HL-60 (cell line): ENCODE measurements around the gene ARSJ.

Experiments used
- DNase-seq, 2 experiments: peaks; one replicate each; pipeline ENCODE4 v3.0.0-alpha.2; 2010 to 2020; ENCODE audit warnings: low read depth in 1 of 2, low spot score in 1 of 2
- H3K27ac ChIP-seq: fragments of 250-450 bp; sonication (Bioruptor Pico); replicated peaks from 2 replicates; pipeline ENCODE4 v1.5.1; 2020; ENCODE audit warnings: mild to moderate bottlenecking, moderate library complexity
- H3K27me3 ChIP-seq: fragments of 250-450 bp; sonication (Bioruptor Pico); 2 replicates; pipeline ENCODE4 v1.5.1; 2021; ENCODE audit warnings: mild to moderate bottlenecking, moderate library complexity; ENCODE audit not compliant: insufficient read depth, poor library complexity, severe bottlenecking
- H3K4me3 ChIP-seq: replicated peaks from 2 replicates; pipeline ENCODE4 v1.5.1; 2011; ENCODE audit warnings: mild to moderate bottlenecking, control low read depth, low read length; ENCODE audit not compliant: insufficient read depth
- CTCF ChIP-seq: IDR thresholded peaks from one replicate; pipeline ENCODE4 v1.5.1; 2011; ENCODE audit warnings: low read length, control low read depth, inconsistent platforms; ENCODE audit not compliant: insufficient read depth
- GABPA ChIP-seq: IDR thresholded peaks from 2 replicates; pipeline ENCODE4 v1.6.1; 2012; ENCODE audit warnings: low read depth
- POLR2AphosphoS5 ChIP-seq: IDR thresholded peaks from 2 replicates; pipeline ENCODE4 v1.6.1; 2012; ENCODE audit warnings: low read depth
- REST ChIP-seq: IDR thresholded peaks from 2 replicates; pipeline ENCODE4 v1.6.1; 2012; ENCODE audit warnings: low read depth; ENCODE audit not compliant: insufficient replicate concordance
- SPI1 ChIP-seq: IDR thresholded peaks from 2 replicates; pipeline ENCODE4 v1.6.1; 2012; ENCODE audit warnings: low read depth, mild to moderate bottlenecking, borderline replicate concordance

Gene ARSJ

DNA sequence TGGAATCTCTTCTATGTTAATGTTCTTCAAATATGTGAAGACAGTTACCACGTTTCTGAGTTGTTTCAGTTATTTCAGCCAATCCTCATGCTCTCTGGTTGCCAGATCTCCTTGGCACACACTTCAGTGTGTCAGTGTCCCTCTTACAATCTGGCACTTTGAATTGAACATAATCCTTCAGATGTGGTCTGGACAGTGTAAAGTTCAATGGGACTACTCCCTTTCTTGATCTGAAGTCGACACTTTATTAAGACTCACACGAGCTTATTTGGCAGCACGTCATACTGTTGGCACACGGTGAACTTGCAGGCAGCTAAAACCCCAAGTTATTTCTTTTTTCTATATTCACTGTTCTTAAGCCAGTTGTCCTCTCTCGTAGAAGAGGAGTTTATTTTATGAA is 28.2 kb downstream of the ARSJ start:
- TF ChIP-seq REST (no peak), CTCF (no peak)
- Histone ChIP-seq H3K27ac (no peak overlapping the region), H3K27me3 (no peaks in the 10 kb centered on the region), H3K4me3 (no peak overlapping the region)
- DNase-seq, result no peak

DNA sequence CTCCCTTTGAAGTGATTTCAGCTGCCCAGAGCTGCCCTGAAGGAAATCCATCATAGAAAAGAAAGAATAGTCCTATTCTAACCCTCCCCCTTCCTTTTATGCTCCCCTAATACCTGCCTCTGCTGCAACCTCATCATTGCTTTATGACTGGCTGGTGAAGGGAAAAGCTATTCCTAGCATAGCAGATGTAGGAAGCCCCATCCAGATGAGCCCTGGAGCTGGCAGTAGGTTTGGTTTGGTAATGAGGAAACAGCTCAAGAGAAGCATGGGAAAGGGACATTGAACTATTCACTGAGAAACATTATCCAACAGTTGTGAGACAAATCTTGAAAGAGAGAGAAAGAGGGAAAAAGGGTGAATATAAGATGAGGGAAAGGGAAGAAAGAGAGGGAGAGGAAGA is 29.2 kb downstream of the ARSJ start:
- H3K27me3 ChIP-seq, result no peaks in the 10 kb centered on the region
- DNase-seq, result no peak
- H3K27ac ChIP-seq, result no peak overlapping the region
- H3K4me3 ChIP-seq, result no peak overlapping the region
- TF ChIP-seq REST (no peak), GABPA (no peak), POLR2AphosphoS5 (no peak), SPI1 (no peak), CTCF (no peak)

- no peak for DNase-seq
- TF ChIP-seq POLR2AphosphoS5 (no peak), SPI1 (no peak), GABPA (no peak), REST (no peak), CTCF (no peak)
- Histone ChIP-seq H3K27ac (no peak overlapping the region), H3K4me3 (no peak overlapping the region), H3K27me3 (no peaks in the 10 kb centered on the region)
Measured at GRCh38 chr4:113947484-113947883, 32.0 kb downstream of the ARSJ start.
